GM10266 (cell line): ENCODE measurements around the gene RHBDF2.
"Not testable (repeated sequence)": the region's sequence is repeated elsewhere in the genome, so short reads cannot be mapped to it uniquely, and the experiment has no call there.

Source experiments
- DNase-seq: peaks from one replicate; pipeline ENCODE4 v3.0.0; 2012; ENCODE audit errors: extremely low spot score
- TF ChIP-seq, protein P1 (sequence below): IDR thresholded peaks from 2 replicates; pipeline ENCODE4 v1.5.1; 2012; ENCODE audit warnings: mild to moderate bottlenecking, low read depth; ENCODE audit not compliant: control insufficient read depth, insufficient read depth; ENCODE audit errors: missing control alignments

Gene RHBDF2

DNA sequence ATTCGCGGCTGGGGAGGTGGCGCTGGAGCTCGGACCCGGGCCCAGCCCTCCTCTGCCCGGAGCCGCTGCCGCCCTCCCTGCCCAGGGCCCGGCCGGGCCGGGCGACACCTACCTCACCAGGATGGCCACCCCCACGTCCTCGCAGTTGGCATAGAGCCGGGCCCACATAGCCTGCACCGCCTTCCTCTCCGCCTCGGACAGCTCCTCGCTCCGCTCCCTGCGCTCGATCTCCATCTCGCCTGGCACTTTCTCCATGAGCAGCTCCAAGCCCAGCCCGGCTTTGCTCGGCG lies 36.0 kb upstream of the RHBDF2 start:
- no peak for DNase-seq

DNA sequence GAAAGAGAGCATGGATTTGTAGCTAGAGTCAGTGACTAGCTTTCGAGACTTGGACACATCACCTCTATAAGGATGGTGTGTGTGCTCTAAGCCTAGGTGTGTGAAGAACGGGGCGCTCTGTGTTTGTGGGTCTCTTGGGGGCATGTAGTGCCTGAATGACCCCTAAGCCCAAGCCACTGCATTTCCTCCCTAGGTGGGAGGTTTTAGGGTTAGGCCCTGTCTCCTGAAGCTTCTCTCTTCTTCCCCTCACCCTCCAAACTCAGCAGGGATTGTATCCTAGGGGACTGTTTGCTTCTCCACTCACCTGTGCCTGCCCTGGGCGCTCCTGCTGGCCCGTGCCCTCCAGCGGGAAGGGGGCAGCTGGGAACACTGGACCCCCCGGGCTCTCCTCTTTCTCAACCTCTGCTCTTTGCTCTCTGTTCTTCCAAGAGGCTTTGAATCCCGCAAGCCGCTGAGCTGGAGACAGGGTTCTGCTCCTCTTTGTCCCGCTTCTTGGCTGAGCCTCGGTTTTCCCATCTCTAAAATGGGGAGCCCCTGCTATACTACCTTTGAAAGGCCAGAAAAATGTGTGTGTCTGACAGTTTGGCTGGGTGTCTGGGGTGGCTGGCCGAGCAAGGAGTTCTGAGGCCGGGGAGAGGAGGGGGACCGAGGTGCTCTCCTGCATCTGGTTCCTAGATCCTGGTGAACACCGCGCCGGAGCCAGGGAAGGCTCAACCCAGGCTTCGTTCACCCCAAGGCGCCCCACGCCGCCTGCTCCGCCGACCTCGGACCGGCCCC lies 35.5 kb upstream of the RHBDF2 start:
- TF ChIP-seq, protein P1, sequence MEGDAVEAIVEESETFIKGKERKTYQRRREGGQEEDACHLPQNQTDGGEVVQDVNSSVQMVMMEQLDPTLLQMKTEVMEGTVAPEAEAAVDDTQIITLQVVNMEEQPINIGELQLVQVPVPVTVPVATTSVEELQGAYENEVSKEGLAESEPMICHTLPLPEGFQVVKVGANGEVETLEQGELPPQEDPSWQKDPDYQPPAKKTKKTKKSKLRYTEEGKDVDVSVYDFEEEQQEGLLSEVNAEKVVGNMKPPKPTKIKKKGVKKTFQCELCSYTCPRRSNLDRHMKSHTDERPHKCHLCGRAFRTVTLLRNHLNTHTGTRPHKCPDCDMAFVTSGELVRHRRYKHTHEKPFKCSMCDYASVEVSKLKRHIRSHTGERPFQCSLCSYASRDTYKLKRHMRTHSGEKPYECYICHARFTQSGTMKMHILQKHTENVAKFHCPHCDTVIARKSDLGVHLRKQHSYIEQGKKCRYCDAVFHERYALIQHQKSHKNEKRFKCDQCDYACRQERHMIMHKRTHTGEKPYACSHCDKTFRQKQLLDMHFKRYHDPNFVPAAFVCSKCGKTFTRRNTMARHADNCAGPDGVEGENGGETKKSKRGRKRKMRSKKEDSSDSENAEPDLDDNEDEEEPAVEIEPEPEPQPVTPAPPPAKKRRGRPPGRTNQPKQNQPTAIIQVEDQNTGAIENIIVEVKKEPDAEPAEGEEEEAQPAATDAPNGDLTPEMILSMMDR, result no peak
- DNase-seq, result no peak

More for the DNA sequence above, 36.0 kb upstream of the RHBDF2 start:
- TF ChIP-seq, protein P1, result no peak

DNA sequence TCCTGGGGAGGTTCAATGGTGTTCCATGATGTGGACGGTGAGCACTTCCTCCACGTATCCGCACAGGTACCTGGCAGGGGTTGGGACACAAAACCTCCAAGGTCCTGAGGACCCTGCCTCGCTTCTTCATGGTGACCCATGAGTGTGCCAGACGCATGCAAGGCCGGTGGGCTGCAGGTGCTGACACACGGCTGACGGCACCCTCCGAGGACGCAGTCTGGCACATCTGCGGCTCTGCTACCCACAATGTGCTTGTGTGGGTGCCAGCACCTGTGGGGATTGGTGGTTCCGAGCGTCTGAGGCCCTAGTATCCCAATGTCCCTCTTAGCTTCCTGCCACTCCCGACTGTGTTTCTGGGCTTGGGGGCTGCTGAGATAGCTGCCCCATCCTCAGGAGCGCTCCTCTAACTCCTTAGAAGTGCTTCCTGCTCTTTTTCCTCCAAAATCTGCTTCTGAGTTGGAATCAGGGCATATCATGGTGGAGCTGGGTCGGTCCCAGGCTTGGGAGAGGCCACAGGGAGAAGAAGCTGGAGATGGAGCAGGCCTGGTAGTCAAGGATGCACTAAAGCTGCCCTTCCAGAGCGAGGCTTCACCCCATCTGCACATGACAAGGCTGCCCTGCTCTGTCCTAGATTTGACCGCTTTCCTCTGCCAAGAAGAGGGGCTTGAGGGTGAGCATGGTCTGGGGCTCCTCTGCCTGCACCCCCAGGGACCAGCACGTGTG lies 34.7 kb upstream of the RHBDF2 start:
- TF ChIP-seq, protein P1, result no peak
- DNase-seq, result no peak

DNA sequence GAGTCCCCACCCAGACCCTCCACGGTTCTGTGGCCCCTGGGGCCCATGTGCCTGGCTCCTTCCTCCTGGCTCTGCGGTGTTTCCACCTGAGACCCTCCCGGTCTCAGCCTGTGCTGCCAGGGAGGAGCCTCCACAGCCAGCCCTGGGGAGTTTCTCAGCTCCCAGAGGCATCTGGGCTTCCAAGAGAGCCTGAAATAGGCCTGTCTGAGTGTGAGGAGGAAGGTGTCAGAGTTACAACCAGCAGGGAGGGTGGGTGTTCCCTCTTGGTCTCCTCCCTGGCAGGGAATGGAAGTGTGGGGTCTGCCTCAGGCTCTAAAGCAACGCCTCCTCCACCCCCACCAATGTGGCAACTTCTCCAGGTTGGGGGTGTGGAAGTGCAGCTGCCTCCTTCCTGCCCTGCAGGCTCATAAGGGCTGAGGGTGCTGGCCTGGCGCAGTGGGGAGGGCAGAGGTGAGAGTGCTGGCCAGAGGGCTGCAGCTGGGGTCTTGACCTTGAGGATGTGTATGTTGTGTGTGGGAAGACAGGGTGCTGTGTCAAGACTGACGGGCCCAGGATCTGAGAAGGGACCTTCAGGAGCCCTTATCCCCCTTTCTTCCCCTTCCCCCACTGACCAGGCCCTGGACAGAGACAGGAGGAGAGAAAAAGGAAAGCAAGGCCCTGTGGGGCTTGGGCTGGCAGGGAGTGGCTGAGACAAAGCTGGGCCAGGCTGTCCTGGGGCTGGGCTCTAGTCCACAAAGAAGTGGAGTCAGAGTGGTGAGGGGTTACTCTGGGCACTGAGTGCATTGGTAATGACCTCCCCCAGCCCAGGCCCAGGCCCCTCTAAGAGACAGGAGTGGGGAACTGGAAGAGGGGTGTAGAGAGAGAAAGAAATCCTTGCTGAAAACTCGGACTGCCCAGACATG lies 33.9 kb upstream of the RHBDF2 start:
- TF ChIP-seq, protein P1, result no peak

DNA sequence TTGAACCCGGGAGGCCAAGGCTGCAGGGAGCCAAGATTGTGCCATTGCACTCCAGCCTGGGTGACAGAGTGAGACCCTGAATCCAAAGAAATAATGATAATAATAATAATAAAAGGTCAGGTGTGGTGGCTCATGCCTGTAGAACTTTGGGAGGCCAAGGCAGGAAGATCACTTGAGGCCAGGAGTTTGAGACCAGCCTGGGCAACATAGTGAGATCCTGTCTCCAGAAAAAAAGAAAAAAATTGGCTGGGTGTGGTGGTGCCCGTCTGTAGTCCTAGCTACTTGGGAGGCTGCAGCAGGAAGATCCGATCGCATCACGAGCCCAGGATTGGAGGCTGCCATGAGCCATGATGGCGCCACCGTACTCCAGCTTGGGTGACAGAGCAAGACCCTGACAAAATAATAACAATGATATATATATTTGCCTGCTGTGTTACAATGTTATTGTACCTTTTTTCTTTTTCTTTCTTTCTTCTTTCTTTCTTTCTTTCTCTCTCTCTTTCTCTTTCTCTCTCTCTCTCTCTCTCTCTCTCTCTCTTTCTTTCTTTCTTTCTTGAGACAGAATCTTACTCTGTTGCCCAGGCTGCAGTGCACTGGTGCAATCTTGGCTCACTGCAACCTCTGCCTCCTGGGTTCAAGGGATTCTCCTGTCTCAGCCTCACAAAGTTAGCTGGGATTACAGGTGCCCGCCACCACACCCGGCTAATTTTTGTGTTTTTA lies 32.6 kb upstream of the RHBDF2 start:
- not testable (repeated sequence) for DNase-seq

More for the DNA sequence above, 33.9 kb upstream of the RHBDF2 start:
- DNase-seq, result no peak

DNA sequence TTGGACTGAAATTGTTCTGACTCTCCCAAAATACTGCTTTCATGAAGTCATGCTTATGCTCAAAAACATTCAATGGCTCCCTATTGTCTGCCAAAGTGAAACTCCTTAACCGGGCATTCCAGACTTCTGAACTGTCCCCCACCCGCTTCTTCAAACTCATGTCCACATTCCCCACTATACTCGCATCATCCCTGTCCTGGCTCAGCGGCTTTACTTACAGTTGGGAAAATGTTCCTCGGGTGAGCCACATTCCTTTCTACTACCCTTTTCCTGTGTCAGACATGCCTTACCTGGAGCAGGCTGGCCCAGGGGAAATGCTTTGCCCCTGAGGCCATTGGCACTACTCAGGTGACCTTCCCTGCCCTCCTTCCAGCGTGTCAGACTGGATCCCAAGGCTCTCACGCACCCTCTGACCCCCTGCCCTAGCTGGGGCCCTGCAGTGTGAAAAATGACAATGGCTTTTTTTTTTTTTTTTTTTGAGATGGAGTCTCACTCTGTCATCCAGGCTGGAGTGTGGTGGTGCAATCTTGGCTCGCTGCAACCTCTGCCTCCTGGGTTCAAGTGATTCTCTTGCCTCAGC lies 30.9 kb upstream of the RHBDF2 start:
- TF ChIP-seq, protein P1, result no peak
- DNase-seq, result no peak
